H1 (cell line): ENCODE results near the gene SLC41A1. TPM values are rescaled to one million over a fixed set of nuclear protein-coding genes. Genes with fewer than 3 reads are reported as not detected.

Experiments
- CTCF ChIA-PET: fragments of 300-600 bp; sonication (Branson Sonifier 250); formaldehyde crosslinking; loops from one replicate; lab custom pipeline; 2021; ENCODE audit not compliant: partially characterized antibody; lab: Charles Lee
- POLR2A ChIA-PET: fragments of 300-600 bp; sonication (Branson Sonifier 250); formaldehyde crosslinking; loops from one replicate; lab custom pipeline; 2021; ENCODE audit warnings: inconsistent platforms; ENCODE audit not compliant: partially characterized antibody; lab: Charles Lee
- DNase-seq, 2 experiments: peaks; one replicate each; pipeline versions ENCODE4 v3.0.0 to v3.0.0-alpha.2; 2010 to 2022; ENCODE audit warnings: low spot score in 2 of 2, low read depth in 1 of 2, mixed read lengths in 1 of 2
- FAIRE-seq: peaks from 2 replicates; lab custom pipeline; 2011; peaks lifted over from hg19 to GRCh38; lab: Jason Lieb, UNC
- H2AFZ ChIP-seq: 2 replicates; pipeline ENCODE4 v1.8.1; 2012; ENCODE audit warnings: low read length, inconsistent platforms
- H2AK5ac ChIP-seq: 2 replicates; pipeline ENCODE4 v1.6.1; 2013; ENCODE audit warnings: low read depth, low read length
- H2BK120ac ChIP-seq: replicated peaks from 2 replicates; pipeline ENCODE3; 2013; ENCODE audit warnings: low read depth, low read length, inconsistent platforms
- H2BK12ac ChIP-seq: 2 replicates; pipeline ENCODE4 v1.6.1; 2013; ENCODE audit warnings: low read depth, low read length
- H2BK15ac ChIP-seq: 2 replicates; pipeline ENCODE4 v1.6.1; 2013; ENCODE audit warnings: low read length
- H2BK20ac ChIP-seq: 2 replicates; pipeline ENCODE4 v1.6.1; 2013; ENCODE audit warnings: low read length
- H2BK5ac ChIP-seq: 2 replicates; pipeline ENCODE4 v1.6.1; 2013; ENCODE audit warnings: low read depth, low read length
- H3K14ac ChIP-seq: 2 replicates; pipeline ENCODE4 v1.6.1; 2013; ENCODE audit warnings: inconsistent platforms; ENCODE audit not compliant: insufficient read length
- H3K18ac ChIP-seq: 2 replicates; pipeline ENCODE4 v1.6.1; 2013; ENCODE audit warnings: low read length; ENCODE audit errors: extremely low read depth
- H3K23ac ChIP-seq: 2 replicates; pipeline ENCODE4 v1.6.1; 2013; ENCODE audit warnings: inconsistent platforms; ENCODE audit not compliant: insufficient read length
- H3K23me2 ChIP-seq: 2 replicates; pipeline ENCODE4 v1.6.1; 2013; ENCODE audit warnings: low read depth, low read length
- H3K27ac ChIP-seq: 2 replicates; pipeline ENCODE4 v1.6.1; 2011; ENCODE audit warnings: low read depth, low read length, inconsistent platforms
- H3K27me3 ChIP-seq, 4 experiments: replicated peaks in 1 of 4; 1 replicate in 1 of 4; 2 replicates in 3 of 4; pipeline versions ENCODE4 v1.6.1 to v1.8.1; 2011 to 2013; ENCODE audit warnings: low read length in 3 of 4, mild to moderate bottlenecking in 3 of 4, inconsistent platforms in 2 of 4, mixed read lengths in 2 of 4, moderate library complexity in 1 of 4; ENCODE audit not compliant: control insufficient read depth in 3 of 4, insufficient read depth in 3 of 4; ENCODE audit errors: extremely low read depth in 1 of 4
- H3K36me3 ChIP-seq, 4 experiments: 2 replicates each; pipeline versions ENCODE4 v1.6.1 to v1.8.1; 2011 to 2013; ENCODE audit warnings: mild to moderate bottlenecking in 4 of 4, low read length in 3 of 4, moderate library complexity in 2 of 4, control low read depth in 1 of 4, inconsistent platforms in 1 of 4; ENCODE audit not compliant: insufficient read depth in 4 of 4, control insufficient read depth in 2 of 4
- H3K4ac ChIP-seq: replicated peaks from 2 replicates; pipeline ENCODE3; 2013; ENCODE audit warnings: low read length, low read depth, mixed read lengths, inconsistent platforms; ENCODE audit not compliant: insufficient read length
- H3K4me1 ChIP-seq, 4 experiments: replicated peaks in 1 of 4; 1 replicate in 1 of 4; 2 replicates in 3 of 4; pipeline versions ENCODE4 v1.6.1 to v1.8.1; 2011 to 2013; ENCODE audit warnings: low read length in 3 of 4, inconsistent platforms in 2 of 4, mixed read lengths in 1 of 4; ENCODE audit not compliant: insufficient read depth in 4 of 4, control insufficient read depth in 3 of 4
- H3K4me2 ChIP-seq, 2 experiments: 2 replicates each; pipeline versions ENCODE4 v1.6.1 to v1.8.1; 2011 to 2013; ENCODE audit warnings: low read depth in 2 of 2, low read length in 2 of 2, control low read depth in 1 of 2, inconsistent platforms in 1 of 2, mild to moderate bottlenecking in 1 of 2; ENCODE audit not compliant: insufficient read depth in 1 of 2
- H3K4me3 ChIP-seq, 4 experiments: fragments of 200-600, 300-600 bp in 1 of 4; sonication (generic), shearing (Covaris generic), sonication (Bioruptor Twin) in 1 of 4; 2 replicates each; pipeline versions ENCODE4 v1.5.1 to v1.8.1; 2011 to 2016; ENCODE audit warnings: low read length in 4 of 4, low read depth in 3 of 4, control low read depth in 2 of 4, inconsistent platforms in 2 of 4, mild to moderate bottlenecking in 2 of 4, mixed read lengths in 1 of 4, moderate library complexity in 1 of 4; ENCODE audit not compliant: insufficient read depth in 2 of 4; ENCODE audit errors: extremely low read depth in 1 of 4
- H3K56ac ChIP-seq: replicated peaks from 2 replicates; pipeline ENCODE3; 2013; ENCODE audit warnings: low read depth, mild to moderate bottlenecking, mixed read lengths, low read length, inconsistent platforms; ENCODE audit not compliant: insufficient read length
- H3K79me1 ChIP-seq: 2 replicates; pipeline ENCODE4 v1.6.1; 2013; ENCODE audit warnings: low read depth, low read length, control low read depth
- H3K79me2 ChIP-seq, 2 experiments: 2 replicates each; pipeline versions ENCODE4 v1.6.1 to v1.8.1; 2012 to 2013; ENCODE audit warnings: low read length in 2 of 2, mild to moderate bottlenecking in 2 of 2, inconsistent platforms in 1 of 2; ENCODE audit not compliant: insufficient read depth in 2 of 2, control insufficient read depth in 1 of 2
- H3K9ac ChIP-seq, 4 experiments: replicated peaks in 1 of 4; 1 replicate in 1 of 4; 2 replicates in 3 of 4; pipeline versions ENCODE4 v1.6.1 to v1.8.1; 2011 to 2013; ENCODE audit warnings: low read depth in 3 of 4, low read length in 3 of 4, control low read depth in 2 of 4, mild to moderate bottlenecking in 2 of 4, moderate library complexity in 2 of 4, inconsistent platforms in 1 of 4; ENCODE audit errors: extremely low read depth in 1 of 4
- H3K9me3 ChIP-seq, 2 experiments: 2 replicates each; pipeline versions ENCODE4 v1.6.1 to v1.8.1; 2012 to 2013; ENCODE audit warnings: mild to moderate bottlenecking in 2 of 2, moderate library complexity in 2 of 2, control low read depth in 1 of 2, inconsistent platforms in 1 of 2, low read depth in 1 of 2, low read length in 1 of 2, mixed read lengths in 1 of 2; ENCODE audit not compliant: insufficient read depth in 2 of 2
- H4K20me1 ChIP-seq, 2 experiments: replicated peaks in 1 of 2; 2 replicates each; pipeline versions ENCODE3 to v1.8.1; 2011 to 2013; ENCODE audit warnings: inconsistent platforms in 2 of 2, low read length in 2 of 2, mild to moderate bottlenecking in 1 of 2; ENCODE audit not compliant: insufficient read depth in 2 of 2, control insufficient read depth in 1 of 2
- H4K5ac ChIP-seq: 2 replicates; pipeline ENCODE4 v1.6.1; 2013; ENCODE audit warnings: low read length, low read depth, mixed read lengths, inconsistent platforms; ENCODE audit not compliant: insufficient read length
- H4K8ac ChIP-seq: 2 replicates; pipeline ENCODE4 v1.8.0; 2013; ENCODE audit warnings: mild to moderate bottlenecking, moderate library complexity, low read length, inconsistent platforms; ENCODE audit not compliant: insufficient read depth; ENCODE audit errors: extremely low read depth
- H4K91ac ChIP-seq: replicated peaks from 2 replicates; pipeline ENCODE3; 2013; ENCODE audit warnings: low read length, mixed read lengths, inconsistent platforms; ENCODE audit not compliant: insufficient read length
- ASH2L ChIP-seq: fragments of 200-600, 300-600 bp; sonication (generic); IDR thresholded peaks from one replicate; pipeline ENCODE4 v1.7.1; 2017; ENCODE audit warnings: low read length
- ATF2 ChIP-seq: IDR thresholded peaks from 2 replicates; pipeline ENCODE4 v1.6.1; 2012; ENCODE audit warnings: low read length, inconsistent platforms
- BRCA1 ChIP-seq: IDR thresholded peaks from 2 replicates; pipeline ENCODE4 v1.6.1; 2012; ENCODE audit warnings: low read depth, low read length, improper control_type of control experiment
- CBX8 ChIP-seq: fragments of 300-800, 300-1000 bp; sonication (generic); IDR thresholded peaks from 2 replicates; pipeline ENCODE4 v1.7.1; 2016; ENCODE audit warnings: low read depth, low read length, borderline replicate concordance
- EGR1 ChIP-seq: IDR thresholded peaks from 2 replicates; pipeline ENCODE4 v1.6.1; 2011; ENCODE audit warnings: low read depth, low read length, borderline replicate concordance
- KDM1A ChIP-seq: fragments of 200-600, 300-600 bp; sonication (generic); IDR thresholded peaks from 2 replicates; pipeline ENCODE4 v1.7.1; 2016; ENCODE audit warnings: mild to moderate bottlenecking, low read length, borderline replicate concordance
- RNF2 ChIP-seq: fragments of 200-900, 300-1000 bp; sonication (generic); IDR thresholded peaks from 2 replicates; pipeline ENCODE4 v1.7.1; 2016; ENCODE audit warnings: borderline replicate concordance, low read depth, mild to moderate bottlenecking, antibody characterized with exemption, low read length; ENCODE audit not compliant: poor library complexity, severe bottlenecking; ENCODE audit errors: missing control alignments
- SP4 ChIP-seq: IDR thresholded peaks from 2 replicates; pipeline ENCODE4 v1.6.1; 2012; ENCODE audit warnings: low read length, inconsistent platforms
- SUZ12 ChIP-seq: fragments of 200-600 bp; sonication (generic); IDR thresholded peaks from 2 replicates; pipeline ENCODE4 v1.6.1; 2012; ENCODE audit warnings: mild to moderate bottlenecking, inconsistent platforms, low read length, moderate library complexity, mixed read lengths
- TAF7 ChIP-seq: optimal IDR thresholded peaks from 2 replicates; pipeline ENCODE3; 2011; ENCODE audit warnings: low read depth, mild to moderate bottlenecking, inconsistent platforms, low read length, moderate library complexity, borderline replicate concordance
- WGBS, 2 experiments: shearing (Covaris generic) in 1 of 2; methylation state at CpG; one replicate each; pipeline versions ENCODE4 v1.1.6 to v1.1.7; 2013 to 2015; ENCODE audit warnings: low lambda C conversion rate in 2 of 2, mixed read lengths in 2 of 2, inconsistent platforms in 1 of 2, low coverage in 1 of 2, missing lambda C conversion rate in 1 of 2; ENCODE audit not compliant: insufficient replicate concordance in 2 of 2, insufficient coverage in 1 of 2, insufficient read length in 1 of 2; ENCODE audit errors: extremely low coverage in 1 of 2, missing lambda C conversion rate in 1 of 2; 5-methylcytosine and 5-hydroxymethylcytosine counted together
- polyA plus RNA-seq, 7 experiments: library from polyadenylated mRNA; depleted of rRNA in 3 of 7; stranded (reverse) in 5 of 7; unstranded in 2 of 7; fragments of >200 nt in 5 of 7; fragments of 200-250 nt in 2 of 7; gene quantifications; 1 replicate in 5 of 7; 2 replicates in 1 of 7; 4 replicates in 1 of 7; pipeline versions ENCODE4 v1.2.1 to v1.2.3, GENCODE V29; 2011 to 2013; ENCODE audit warnings: missing spikeins in 2 of 7, mixed read lengths in 2 of 7
- total RNA-seq: library from RNA; stranded (reverse); fragmentation: NEBNext Ultra II Directional; extraction: Animal tissue kit (Norgen Biotek cat#: 25700); gene quantifications from 2 replicates; pipeline ENCODE4 v1.2.1, GENCODE V29; 2021

Gene SLC41A1
- total and polyA plus RNA-seq, 2 of the 8 experiments (the other 6 are each of a cell fraction or from before 2014, with no cell fraction given): 41.2 to 42.3 TPM

GRCh38 chr1:205797168-205797567, 15.8 kb downstream of the SLC41A1 start:
- POLR2A ChIA-PET: interaction anchor here (1.2 to 1.5 kb wide), 2 partner anchors 15 to 17 kb away, joined by 4 read pairs; no protein-coding TSS in a partner anchor
- Histone ChIP-seq H3K79me1 (no peaks in the 10 kb centered on the region; the same call in none of the 2 replicates), H3K79me2 (no peaks in the 10 kb centered on the region)

More at GRCh38 chr1:205797168-205797567, 15.8 kb downstream of the SLC41A1 start:
- Histone ChIP-seq H2BK120ac (no peak overlapping the region), H2AK5ac (no peak overlapping the region), H3K9me3 (no peaks in the 10 kb centered on the region), H3K4ac (no peak overlapping the region), H2BK20ac (no peak overlapping the region), H3K4me2 (no peak overlapping the region), H3K27ac (no peak overlapping the region), H2BK12ac (no peak overlapping the region), H3K14ac (no peak overlapping the region), H3K23ac (no peak overlapping the region), H3K23me2 (no peaks in the 10 kb centered on the region), H4K20me1 (peaks cover 0 to 1% of the 10 kb centered on the region in 2 experiments), H2AFZ (no peak overlapping the region), H4K8ac (no peak overlapping the region), H3K9ac (no peak overlapping the region), H3K36me3 (peaks cover 8 to 54% (median 30%) of the 10 kb centered on the region in 4 experiments), H4K91ac (no peak overlapping the region), H2BK15ac (no peak overlapping the region), H2BK5ac (no peak overlapping the region; the same call in 1 of the 2 replicates)
- FAIRE-seq (no peak), DNase-seq (no peak)
- WGBS, 2 experiments: 83% methylated on average over 2 of the region's 2 CpGs; no CpG with 5 or more reads in 1 of the 2 experiments
- TF ChIP-seq EGR1 (no peak), KDM1A (no peak), BRCA1 (no peak), CBX8 (no peak), SUZ12 (no peak), RNF2 (no peak), SP4 (no peak), ATF2 (no peak), TAF7 (no peak), ASH2L (no peak)
- TF ChIP-seq, all 59 proteins: peak for 0
- CTCF ChIA-PET: interaction anchor here (1.0 to 11.7 kb wide), 6 partner anchors 12 to 184 kb away, joined by 3 to 206 read pairs (median 46); no protein-coding TSS in a partner anchor
- no peaks in the 10 kb centered on the region for H3K27me3 ChIP-seq
- no peak overlapping the region for H3K4me3 ChIP-seq
- H3K4me1 ChIP-seq: peaks cover 0 to 3% (median 0%) of the 10 kb centered on the region in 4 experiments; a peak in 1 of 7 replicates
- no peak overlapping the region for H3K18ac ChIP-seq
- H3K56ac ChIP-seq: no peak overlapping the region
- H4K5ac ChIP-seq: no peak overlapping the region
